GM19395 (cell line): Measurements from ENCODE around the gene MIEF2.
"Not testable (repeated sequence)": the region's sequence is repeated elsewhere in the genome, so short reads cannot be mapped to it uniquely, and the experiment has no call there.

Experiments
- ATAC-seq: cut with Tn5 transposase; IDR thresholded peaks from one replicate; pipeline ENCODE4 v1.9.1; 2021; ENCODE audit warnings: mild to moderate bottlenecking, moderate library complexity; ENCODE audit not compliant: unreplicated experiment

Gene MIEF2

GRCh38 chr17:18280766-18281371 is 20.4 kb downstream of the MIEF2 start:
- ATAC-seq, result no peak

- no peak for ATAC-seq
Observed at GRCh38 chr17:18281788-18282187, 21.3 kb downstream of the MIEF2 start.

GRCh38 chr17:18285296-18285695 is 24.8 kb downstream of the MIEF2 start:
- no peak for ATAC-seq

GRCh38 chr17:18291718-18292540 is 31.5 kb downstream of the MIEF2 start:
- no peak for ATAC-seq

DNA sequence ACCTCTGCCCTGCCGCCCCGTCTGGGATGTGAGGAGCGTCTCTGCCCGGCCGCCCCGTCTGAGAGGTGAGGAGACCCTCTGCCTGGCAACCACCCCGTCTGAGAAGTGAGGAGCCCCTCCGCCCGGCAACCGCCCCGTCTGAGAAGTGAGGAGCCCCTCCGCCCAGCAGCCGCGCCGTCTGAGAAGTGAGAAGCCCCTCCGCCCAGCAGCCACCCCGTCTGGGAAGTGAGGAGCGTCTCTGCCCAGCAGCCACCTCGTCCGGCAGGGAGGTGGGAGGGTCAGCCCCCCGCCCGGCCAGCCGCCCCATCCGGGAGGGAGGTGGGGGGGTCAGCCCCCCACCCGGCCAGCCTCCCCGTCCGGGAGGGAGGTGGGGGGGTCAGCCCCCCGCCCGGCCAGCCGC is 37.6 kb downstream of the MIEF2 start:
- not testable (repeated sequence) for ATAC-seq

DNA sequence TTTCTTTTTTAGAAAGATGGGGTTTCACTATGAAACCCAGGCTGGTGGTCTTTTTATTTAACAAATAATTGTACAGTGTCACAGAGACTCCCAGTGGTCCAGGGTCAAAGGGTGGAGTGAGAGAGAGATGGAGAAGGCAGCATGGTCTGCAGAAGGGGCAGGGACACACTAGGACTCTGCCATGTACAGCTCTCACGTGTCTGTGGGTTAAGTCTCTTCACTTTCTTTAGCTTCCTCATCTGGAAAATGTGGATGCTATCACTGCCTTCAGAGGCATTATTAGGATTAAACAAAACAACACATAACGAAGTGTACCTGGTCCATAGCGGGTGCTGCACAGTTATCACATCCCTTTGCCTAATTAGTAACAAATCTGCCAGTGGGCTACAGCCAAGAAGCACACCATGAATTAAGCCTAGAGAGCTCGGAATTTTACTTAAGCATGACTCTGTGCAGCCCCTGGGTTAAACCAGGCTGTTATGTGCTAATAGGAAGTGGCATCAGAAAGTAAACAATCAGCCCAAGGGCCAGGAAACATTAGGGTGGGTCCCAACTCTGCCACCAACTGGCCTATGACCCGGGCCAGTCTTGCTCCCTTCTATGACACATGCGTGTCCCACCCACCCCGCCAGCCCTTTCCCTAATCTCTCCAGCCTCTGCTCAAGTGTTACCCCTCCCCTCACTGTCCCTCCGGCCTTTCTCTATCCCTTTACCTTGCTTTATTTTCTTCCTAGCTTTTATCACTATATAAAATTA is 40.4 kb downstream of the MIEF2 start:
- ATAC-seq, result no peak

DNA sequence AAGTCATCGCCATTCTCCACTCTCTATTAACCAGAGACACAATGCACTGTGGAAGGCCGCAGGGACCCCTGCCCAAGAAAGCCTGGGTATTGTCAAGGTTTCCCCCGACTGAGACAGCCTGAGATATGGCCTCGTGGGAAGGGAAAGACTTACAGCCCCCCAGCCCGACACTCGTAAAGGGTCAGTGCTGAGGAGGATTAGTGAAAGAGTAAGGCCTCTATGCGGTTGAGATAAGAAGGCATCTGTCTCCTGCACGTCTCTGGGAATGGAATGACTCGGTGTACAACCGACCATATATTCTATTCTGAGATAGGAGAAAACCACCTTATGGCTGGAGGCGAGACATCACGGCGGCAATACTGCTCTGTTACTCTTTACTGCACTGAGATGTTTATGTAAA is 42.7 kb downstream of the MIEF2 start:
- not testable (repeated sequence) for ATAC-seq

- no peak for ATAC-seq
Observed at GRCh38 chr17:18309202-18309601, 48.7 kb downstream of the MIEF2 start.

- ATAC-seq, result peak; percentile 28
Observed at GRCh38 chr17:18314059-18314730, 53.7 kb downstream of the MIEF2 start.

DNA sequence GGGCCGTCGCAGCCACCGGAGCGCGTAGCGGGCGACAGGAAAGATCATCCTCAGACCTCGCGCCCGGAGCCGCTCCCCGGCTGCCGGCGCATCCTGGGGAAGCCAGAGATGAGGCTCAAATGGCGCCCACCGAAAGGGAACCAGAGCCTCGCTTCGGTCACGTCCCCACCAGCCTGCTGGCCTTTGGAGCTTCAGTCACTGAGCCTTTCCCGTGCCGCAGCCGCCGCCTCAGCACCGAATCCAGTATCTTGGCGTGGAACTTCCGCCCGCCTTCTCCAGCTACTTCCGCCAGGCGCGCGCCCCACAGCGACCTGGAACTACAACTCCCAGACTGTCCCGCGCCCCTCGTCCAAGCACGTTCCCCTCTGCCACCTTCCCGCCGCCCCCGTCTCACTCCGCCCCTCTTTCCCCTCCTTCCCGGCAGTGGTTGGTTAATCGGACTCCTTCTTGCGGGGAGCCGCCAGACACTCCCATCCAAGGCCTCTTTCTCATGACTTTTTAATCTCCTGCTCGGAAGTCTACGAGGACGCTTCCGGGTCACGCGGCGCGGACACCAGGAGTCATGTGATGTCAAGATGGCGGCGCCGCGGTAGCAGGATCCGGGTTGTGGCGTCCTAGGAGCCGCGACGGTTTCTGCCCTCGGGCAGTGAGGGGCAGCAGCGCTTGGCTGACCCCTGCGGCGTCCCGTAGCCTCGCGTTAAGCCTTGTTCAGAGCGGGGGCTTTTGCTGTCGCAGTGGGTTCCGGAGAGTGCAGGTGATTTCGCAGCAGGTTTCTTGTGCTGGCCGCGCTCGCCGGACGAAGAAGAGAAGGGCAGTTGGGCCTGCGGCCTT is 54.5 kb downstream of the MIEF2 start, which contains the start of the genes SMCR8 and TOP3A:
SMCR8 (plus strand) TSS at position 563 of the 831 bp plus-strand sequence. CDS start 497 bp downstream, outside the sequence.
TOP3A (minus strand) TSS at position 264 of the 831 bp plus-strand sequence; CDS start at position 48, 216 bp downstream.
- ATAC-seq, result peak; percentile 79

- peak; percentile 6 for ATAC-seq
Observed at GRCh38 chr17:18315562-18315922, 55.1 kb downstream of the MIEF2 start.

GRCh38 chr17:18315961-18316360 is 55.5 kb downstream of the MIEF2 start:
- no peak for ATAC-seq
